GM19452 (cell line): Measurements from ENCODE around the gene FAM177A1.
"Not testable (repeated sequence)": the region's sequence is repeated elsewhere in the genome, so short reads cannot be mapped to it uniquely, and the experiment has no call there.

Experiments used
- ATAC-seq: cut with Tn5 transposase; IDR thresholded peaks from one replicate; pipeline ENCODE4 v1.9.1; 2021; ENCODE audit not compliant: unreplicated experiment

The FAM177A1 gene

DNA sequence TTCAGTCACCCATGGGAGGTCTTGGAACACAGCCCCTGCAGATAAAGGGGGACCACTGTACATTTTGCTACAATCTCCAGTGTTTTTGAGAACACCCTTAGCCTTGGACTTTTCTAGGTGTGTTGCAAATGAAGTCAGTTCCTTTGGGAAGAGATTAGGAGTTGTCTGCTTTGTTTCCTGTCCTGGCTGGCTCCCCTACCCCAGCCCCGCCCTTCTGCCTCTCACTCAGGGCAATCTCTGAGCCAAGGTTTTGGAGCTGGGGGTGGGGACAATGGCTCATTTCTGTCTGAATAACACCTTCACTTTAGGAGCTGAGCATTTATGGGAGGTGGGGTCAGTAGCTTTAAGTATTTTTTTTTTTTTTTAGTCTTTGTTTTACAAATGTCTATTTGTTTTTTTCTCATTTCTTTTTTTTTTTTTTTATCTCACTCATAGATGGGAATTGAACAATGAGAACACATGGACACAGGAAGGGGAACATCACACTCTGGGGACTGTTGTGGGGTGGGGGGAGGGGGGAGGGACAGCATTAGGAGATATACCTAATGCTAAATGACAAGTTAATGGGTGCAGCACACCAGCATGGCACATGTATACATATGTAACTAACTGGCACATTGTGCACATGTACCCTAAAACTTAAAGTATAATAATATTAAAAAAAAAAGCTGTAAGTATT is 15.2 kb downstream of the FAM177A1 start:
- ATAC-seq = not testable (repeated sequence)

DNA sequence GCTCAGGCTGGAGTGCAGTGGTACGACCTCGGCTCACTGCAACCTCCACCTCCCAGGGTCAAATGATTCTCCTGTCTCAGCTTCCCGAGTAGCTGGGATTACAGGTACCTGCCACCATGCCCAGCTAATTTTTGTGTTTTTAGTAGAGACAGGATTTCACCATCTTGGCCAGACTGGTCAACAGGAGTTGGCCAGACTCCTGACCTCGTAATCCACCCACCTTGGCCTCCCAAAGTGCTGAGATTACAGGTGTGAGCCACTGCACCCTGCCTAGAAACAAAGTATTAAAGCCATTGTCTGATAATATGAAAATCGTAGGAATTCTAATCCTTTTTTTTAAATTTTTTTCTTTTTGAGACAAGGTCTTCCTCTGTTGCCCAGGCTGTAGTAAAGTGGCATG is 19.7 kb downstream of the FAM177A1 start:
- ATAC-seq = not testable (repeated sequence)

DNA sequence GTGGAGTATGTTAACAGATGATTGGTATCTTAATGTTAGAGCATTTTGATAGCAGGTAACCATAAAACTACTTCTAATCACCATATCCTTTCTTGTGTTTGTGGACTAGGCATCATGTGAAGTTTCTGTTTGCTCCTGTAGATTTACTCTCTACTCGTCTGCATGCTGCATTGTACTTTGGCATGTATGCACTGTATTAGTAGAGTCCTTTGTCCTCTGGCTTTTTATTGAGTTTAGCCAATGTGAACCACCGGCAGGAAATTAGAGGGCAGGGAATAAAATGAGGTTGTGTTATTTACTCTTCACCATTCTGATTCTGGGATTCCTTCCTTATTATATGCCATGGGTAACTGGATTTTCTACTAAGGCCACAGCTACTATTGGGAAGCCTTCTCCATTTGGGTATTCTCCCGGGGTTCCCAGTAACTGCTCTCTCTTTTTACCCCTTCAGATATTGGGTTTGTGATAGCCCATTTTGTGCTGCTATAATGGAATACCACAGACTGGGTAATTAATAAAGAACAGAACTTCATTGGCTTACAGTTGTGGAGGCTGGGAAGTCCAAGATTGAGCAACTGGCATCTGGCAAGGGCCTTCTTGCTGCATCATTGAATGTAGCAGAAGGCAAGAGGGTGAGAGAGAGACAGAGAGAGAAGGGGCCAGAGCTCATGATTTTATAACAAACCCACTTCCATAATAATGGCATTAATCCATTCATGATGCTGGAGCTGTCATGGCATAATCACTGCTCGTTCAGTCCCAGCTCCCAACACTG is 22.4 kb downstream of the FAM177A1 start:
- no peak for ATAC-seq

DNA sequence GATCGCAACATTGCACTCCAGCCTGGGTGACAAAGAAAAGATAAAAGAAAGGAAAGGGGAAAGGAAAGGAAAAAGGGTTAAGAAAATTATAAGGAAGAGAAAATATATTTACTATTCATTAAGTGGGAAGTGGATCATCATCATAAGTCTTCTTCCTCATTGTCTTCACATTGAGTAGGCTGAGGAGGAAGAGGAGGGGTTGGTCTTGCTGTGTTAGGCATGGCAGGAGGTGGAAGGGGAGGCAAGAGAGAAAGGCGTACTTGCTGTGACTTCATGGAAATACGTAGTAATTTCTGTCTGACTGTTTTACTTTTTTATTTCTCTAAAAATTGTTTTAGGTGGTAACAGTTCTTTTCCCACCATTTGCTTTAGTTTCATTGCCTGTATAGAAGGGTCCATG is 26.2 kb downstream of the FAM177A1 start:
- ATAC-seq = no peak

DNA sequence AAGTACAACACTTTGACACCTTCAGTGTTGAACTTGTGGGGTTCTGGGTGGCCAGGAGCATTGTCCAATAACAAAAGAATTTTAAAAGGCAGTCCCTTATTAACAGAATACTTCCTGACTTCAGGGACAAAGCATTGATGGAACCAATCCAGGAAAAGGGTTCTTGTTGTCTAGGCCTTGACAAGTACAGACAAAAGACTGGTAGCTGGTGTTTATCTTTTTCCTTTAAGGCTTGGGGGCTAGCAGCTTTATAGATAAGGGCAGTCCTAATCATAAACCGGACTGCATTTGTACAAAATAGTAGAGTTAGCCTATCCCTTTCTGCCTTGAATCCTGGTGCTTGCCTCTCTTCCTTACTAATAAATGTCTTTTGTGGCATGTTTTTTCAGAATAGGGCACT is 27.4 kb downstream of the FAM177A1 start:
- no peak for ATAC-seq

DNA sequence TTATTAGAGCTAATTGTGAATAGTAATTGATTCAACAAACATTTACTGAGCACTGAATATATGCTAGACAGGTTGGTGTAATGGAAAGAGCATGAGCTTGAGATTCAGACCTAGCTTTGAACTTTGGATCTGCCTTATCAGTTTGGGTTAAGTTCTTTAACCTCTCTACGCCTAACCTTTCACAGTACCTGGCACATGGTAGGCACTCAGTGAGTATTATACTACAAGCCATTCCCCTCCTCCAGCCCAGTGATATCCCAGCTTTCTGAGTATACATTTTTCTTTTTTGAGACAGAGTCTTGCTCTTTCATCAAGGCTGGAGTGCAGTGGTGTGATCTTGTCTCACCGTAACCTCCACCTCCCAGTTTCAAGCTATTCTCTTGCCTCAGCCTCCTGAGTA is 32.0 kb downstream of the FAM177A1 start:
- no peak for ATAC-seq

DNA sequence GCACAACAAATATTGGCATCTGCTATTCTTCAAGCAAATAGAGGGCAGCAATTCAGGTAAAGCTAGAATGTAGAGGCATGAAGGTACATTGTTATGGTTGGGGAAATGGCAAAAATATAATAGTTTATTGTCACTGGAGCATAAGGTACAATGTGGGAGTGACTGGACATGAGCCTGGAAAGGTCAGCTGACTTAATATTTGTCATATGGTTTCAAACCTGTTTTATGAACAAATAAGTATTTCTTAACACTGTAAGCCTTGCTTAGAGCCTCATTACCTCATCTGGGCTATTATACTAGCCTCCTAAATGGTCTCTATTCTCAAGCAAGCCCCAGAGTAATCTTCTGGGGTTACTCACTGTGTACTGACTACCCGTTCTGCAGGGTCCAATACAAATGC is 33.7 kb downstream of the FAM177A1 start:
- no peak for ATAC-seq

DNA sequence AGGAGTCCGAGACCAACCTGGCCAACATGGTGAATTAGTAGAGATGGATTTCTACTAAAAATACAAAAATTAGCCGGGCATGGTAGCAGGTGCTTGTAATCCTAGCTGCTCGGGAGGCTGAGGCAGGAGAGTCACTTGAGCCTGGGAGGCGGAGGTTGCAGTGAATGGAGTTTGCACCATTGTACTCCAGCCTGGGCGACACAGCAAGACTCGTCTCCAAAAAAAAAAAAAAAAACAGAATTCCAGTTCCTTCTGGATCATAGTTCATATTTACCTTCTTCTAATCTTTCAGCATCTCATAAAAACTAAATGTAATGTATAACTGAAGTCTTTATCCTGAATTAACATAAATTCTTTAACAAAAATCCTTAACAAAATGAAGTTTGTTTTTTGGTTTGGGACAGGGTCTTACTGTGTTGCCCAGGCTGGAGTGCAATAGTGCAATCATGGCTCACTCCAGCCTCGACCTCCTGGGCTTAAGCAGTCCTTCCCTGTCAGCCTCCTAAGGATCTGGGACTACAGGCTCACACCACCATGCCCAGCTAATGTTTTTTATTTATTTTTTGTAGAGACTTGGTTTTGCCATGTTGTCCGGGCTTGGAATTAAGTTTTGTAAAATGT is 37.6 kb downstream of the FAM177A1 start:
- ATAC-seq = no peak

DNA sequence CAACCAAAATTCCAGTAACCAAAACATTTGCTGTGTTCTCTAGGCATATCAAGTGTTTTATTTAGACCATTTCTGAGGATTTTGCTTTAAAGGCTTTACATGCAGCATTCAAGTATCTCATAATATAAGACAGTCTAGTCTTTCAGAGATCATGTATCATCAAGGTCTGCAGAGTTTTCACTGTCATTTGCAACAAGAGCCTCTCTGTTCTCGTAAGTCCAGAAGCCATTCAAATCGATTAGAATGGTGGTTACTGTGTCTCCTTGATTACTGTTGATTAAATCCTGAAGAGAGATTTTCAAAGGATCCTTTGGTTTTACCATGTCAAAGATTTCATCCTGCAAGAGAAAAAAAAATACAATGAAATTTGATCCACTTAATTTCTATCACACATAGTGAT is 39.4 kb downstream of the FAM177A1 start:
- ATAC-seq = no peak

DNA sequence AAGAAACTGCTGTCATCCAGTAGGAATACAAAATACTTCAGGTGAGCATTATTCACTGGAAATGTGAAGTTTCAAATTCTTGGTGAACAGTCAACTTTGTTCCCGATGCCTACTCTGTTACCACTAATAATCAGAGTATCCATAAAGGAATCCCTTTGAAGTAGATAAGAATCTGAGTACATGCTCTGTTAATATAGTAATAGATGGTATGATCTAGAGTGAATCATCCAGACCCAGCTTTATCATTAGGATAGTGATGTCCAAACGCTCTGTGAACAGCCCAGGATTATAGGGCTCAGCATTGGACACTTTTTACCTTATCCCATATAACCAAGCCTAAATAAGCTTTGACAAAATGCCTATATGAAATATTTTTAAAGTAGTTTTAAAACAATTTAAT is 42.4 kb downstream of the FAM177A1 start:
- ATAC-seq = no peak

DNA sequence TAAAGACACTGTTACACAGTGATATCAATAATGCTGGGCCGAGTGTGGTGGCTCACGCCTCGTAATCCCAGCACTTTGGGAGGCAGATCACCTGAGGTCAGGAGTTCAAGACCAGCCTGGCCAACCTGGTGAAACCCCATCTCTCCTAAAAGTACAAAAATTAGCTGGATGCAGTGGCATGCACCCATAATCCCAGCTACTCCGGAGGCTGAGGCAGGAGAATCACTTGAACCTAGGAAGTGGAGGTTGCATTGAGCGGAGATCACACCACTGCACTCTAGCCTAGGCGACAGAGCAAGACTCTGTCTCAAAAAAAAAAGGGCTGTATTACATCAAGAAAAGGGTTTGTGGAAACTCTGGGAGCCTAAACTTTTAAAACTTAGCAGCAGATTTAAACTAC is 48.6 kb downstream of the FAM177A1 start:
- not testable (repeated sequence) for ATAC-seq

DNA sequence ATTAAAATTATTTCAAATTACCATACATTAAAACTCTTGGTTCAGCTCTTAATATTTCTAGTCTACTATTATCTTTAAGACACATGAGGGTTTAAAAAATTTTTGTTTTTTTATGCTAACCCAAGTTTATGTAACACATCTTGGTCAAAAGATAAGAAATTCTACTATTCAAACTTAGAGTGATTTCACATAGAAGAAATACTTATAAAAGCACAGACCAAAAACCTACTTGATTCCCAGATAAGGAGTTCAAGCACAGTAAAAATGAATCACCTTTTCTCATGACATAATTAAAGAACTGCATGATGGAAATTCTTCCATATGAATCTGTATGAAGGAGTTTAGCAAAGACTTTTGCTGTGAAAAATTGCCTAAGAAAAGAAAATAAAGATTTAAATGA is 61.8 kb downstream of the FAM177A1 start:
- ATAC-seq = no peak

DNA sequence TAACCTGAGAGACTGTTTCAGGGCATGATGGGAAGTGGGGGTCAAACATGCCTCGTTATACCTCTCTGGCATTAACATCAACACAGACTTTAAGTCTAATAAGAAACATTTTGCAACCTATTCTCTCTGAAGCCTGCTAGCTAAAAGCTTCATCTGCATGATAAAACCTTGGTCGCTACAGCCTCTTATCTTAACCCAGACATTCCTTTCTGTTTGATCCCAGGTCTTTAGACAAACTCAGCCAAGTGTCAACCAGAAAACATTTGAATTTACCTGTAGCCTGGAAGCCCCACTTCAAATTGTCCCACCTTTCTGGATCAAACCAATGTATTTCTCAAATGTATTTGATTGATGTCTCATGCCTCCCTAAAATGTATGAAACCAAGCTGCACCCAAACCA is 66.6 kb downstream of the FAM177A1 start:
- ATAC-seq = no peak

DNA sequence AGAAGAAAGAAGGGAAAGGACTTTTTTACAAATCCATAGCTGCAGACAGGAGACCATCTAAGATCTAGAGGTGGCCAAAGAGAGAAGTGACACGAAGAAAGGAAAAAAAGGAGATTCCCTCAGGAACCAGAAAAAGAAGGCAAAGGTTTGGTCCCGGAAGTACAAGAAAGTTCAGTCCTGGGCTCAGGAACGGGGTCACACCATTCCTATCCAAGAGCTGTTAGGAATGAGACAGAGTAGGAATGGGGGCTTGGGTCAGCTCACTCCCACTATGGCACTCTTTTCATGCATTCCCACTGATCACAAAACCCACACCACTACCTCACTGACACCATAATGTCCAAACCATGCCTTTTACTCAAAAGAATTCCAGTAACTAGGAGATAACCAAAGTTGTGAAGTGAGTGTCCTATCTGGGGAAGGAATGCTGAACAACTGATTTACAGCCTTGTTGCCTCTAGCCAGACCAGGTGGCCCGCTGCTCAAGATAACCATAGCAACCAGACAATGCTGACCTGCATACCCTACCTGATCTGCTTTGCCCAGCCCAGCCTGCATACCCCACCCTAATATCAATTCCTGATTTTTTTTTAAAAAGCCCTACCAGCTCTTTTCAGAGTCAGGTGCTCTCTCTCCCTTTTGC is 67.4 kb downstream of the FAM177A1 start:
- ATAC-seq = no peak

DNA sequence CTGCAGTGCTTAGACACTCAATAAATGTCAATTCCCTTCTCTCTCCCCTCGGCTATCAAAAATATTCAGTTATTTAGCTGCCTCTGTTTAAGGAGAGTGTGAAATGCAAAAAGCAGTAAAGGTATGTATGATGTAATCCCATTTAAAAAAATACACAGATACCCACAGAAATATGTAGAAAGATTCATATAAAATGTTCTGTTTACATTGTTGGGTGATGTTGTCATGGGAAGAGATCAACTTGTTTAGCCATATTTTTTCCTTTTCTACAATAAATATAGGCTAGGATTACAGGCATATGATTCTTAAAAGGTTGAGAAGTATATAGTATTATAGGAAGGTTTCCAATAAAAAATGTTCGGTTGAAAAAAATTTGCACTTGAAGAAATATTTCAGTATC is 68.0 kb downstream of the FAM177A1 start:
- no peak for ATAC-seq

DNA sequence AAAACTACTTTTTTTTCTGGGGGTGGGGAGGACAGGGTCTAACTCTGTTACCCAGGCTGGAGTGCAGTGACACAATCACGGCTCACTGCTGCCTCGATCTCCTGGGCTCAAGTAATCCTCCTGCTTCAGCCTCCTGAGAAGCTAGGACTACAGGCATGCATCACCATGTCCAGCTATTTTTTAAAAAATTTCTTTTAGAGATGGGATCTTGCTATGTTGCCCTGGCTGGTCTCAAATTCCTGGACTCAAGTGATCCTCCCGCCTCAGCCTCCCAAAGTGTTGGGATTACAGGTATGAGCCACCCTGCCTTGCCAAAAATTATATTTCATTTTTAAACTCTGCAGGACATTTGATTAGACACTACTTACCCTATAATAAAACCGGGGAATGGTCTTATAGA is 70.2 kb downstream of the FAM177A1 start:
- ATAC-seq = no peak

DNA sequence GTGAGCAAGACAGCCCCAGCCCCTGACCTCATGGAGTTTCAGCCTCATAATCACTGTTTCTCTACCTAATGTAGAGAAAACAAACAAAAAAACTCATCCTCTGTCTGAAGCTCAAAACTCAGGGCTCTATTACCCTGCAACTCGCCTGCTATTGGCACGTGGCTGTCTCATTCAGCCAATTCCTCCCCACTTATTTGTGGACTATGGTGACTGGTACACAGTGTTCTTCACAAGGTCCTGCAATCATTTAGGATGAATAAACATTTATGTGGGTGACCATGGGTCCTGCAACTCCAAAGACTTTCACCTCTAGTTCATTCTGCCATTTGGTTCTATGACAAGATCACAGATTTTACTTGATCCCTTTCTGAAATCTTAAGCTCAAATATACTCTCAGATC is 71.0 kb downstream of the FAM177A1 start:
- no peak for ATAC-seq

DNA sequence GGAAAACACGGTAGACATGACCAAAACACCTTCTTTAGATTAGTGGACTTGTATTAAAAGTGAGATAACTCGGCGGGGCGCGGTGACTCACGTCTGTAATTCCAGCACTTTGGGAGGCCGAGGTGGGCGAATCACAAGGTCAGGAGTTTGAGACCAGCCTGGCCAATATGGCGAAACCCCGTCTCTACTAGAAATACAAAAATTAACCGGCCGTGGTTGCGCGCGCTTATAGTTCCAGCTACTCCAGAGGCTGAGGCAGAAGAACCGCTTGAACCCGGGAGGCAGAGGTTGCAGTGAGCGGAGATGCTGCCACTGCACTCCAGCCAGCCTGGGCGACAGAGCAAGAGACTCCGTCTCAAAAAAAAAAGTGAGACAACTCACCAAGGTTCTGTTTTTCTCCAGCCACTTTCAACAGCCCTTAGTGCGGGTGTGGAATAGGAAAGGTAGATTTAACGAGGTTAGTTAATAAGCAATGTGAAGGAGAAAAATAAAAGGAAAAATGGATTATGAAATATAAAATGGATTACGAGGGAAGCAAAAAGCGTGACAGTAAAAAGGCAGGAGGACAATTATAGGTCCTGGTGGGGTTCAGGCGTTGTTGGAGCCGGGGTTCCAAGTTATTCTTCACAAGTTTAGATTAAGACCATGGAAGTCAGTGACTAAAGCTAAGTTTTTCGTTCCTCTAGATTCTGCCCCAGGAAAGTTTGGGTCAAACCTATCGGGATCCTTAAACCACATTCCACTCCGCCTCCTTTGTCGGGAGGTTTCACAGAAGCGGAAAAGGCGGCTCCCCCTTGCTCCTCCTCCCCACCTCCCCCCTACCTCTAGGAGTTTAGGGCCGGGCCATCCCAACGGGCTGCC is 75.2 kb downstream of the FAM177A1 start:
- no peak for ATAC-seq

DNA sequence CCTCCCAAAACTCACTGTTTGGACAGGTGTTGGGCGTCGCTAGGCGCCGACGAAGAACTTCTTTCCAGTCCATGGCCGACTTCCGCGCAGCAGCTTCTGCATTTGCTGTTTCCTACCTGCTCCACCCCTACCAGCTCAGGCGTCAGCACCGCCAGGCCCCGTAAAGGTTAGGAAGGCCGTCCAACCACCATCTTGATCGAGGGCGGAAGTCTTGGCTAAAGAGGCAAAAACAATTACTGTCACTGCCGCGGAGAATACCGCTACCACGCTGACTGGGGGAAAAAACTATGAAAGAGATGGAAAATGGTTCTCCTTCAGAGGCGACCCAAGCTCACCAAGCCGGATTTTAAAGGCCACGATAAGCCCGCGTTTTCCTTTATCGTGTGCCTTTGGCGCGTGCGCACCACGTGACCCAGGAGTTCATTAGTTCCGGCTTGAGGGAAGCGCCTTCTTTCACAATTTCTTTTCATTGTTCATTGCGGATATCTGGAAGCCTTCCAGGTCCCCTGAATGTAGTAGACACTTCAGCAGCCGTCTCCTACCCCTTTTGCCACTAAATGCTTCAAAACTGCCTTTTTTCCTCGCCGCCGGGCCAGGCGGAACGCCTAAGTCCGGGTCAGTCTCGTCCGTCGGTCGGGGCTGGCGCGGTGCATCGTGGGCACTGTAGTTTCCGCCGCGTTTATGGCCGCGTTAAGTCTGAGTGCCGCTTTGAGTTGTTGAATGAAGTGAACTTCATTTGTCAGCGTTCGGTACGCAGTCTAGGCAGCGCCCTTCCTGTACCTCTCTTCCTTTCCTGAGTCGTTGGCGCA is 76.0 kb downstream of the FAM177A1 start, which contains the start of the genes PPP2R3C and PRORP:
PPP2R3C (minus strand) TSS at position 104 of the 809 bp plus-strand sequence; CDS start at position 73, 31 bp downstream.
PRORP (plus strand) TSS at position 666 of the 809 bp plus-strand sequence. CDS start 694 bp downstream, outside the sequence.
- ATAC-seq = peak; percentile 79
